GM18858 (cell line): ENCODE measurements around the gene GDPD5.

Experiments used
- ATAC-seq: cut with Tn5 transposase; IDR thresholded peaks from one replicate; pipeline ENCODE4 v1.9.1; 2021; ENCODE audit not compliant: unreplicated experiment

Gene GDPD5

GRCh38 chr11:75558939-75559843, 33.5 kb upstream of the GDPD5 start:
- ATAC-seq = no peak

GRCh38 chr11:75557666-75558494, 32.1 kb upstream of the GDPD5 start:
- no peak for ATAC-seq

GRCh38 chr11:75556275-75556674, 30.5 kb upstream of the GDPD5 start:
- no peak for ATAC-seq

- no peak for ATAC-seq
Observed at GRCh38 chr11:75555079-75555811, 29.5 kb upstream of the GDPD5 start.

GRCh38 chr11:75554258-75555022, 28.7 kb upstream of the GDPD5 start:
- ATAC-seq = no peak

GRCh38 chr11:75553889-75554257, 28.1 kb upstream of the GDPD5 start:
- no peak for ATAC-seq

GRCh38 chr11:75553182-75553581, 27.4 kb upstream of the GDPD5 start:
- ATAC-seq = no peak

GRCh38 chr11:75549370-75549958, 23.7 kb upstream of the GDPD5 start:
- ATAC-seq = no peak

- no peak for ATAC-seq
Observed at GRCh38 chr11:75548595-75549272, 23.0 kb upstream of the GDPD5 start.

GRCh38 chr11:75547617-75548058, 21.9 kb upstream of the GDPD5 start:
- no peak for ATAC-seq

- no peak for ATAC-seq
Observed at GRCh38 chr11:75547177-75547576, 21.4 kb upstream of the GDPD5 start.

- ATAC-seq = no peak
Observed at GRCh38 chr11:75543806-75544205, 18.1 kb upstream of the GDPD5 start.

- ATAC-seq = no peak
Observed at GRCh38 chr11:75542088-75542438, 16.3 kb upstream of the GDPD5 start.

GRCh38 chr11:75541193-75542087, 15.7 kb upstream of the GDPD5 start:
- no peak for ATAC-seq

- no peak for ATAC-seq
Observed at GRCh38 chr11:75539459-75540334, 14.0 kb upstream of the GDPD5 start.

GRCh38 chr11:75538150-75538942, 12.6 kb upstream of the GDPD5 start:
- ATAC-seq = no peak

GRCh38 chr11:75537740-75538139, 12.0 kb upstream of the GDPD5 start:
- peak; percentile 17 for ATAC-seq
